ENCODE measurements around the gene SHQ1. TPM values are rescaled to one million over a fixed set of nuclear protein-coding genes. Genes with fewer than 3 reads are reported as not detected.

The SHQ1 gene
- total RNA-seq, 3 donors from 2014 or later: 18.1 to 31.6 (median 21.4) TPM

DNA sequence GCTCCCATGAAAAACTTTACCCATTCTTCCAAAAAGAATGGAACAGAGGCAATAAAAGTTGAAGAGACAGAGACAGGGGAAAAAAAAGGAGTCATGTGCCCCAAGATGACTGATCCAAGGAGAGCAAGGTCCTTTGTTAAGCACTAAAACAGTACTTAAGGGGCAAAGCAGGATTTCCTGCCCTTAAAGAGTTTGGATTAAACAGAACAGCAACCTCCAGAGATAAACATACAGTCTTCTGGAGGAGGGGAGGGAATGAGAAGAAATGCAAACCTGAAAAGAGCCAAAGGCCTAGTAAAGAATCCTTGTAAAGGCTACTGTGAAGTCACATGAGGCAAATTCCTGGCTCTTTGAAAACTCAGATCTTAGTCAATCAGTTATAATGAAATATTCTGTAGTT lies 38.2 kb downstream of the SHQ1 start:
- DNase-seq (no peak), ATAC-seq (no peak)
- Histone ChIP-seq H3K4me1 (ENCODE audit: low read depth) (no peaks in the 10 kb centered on the region), H3K9me3 (no peaks in the 10 kb centered on the region), H3K36me3 (ENCODE audit: low read depth) (no peaks in the 10 kb centered on the region), H3K4me3 (no peak overlapping the region)
- intact Hi-C loops (cut with DNase I, micrococcal nuclease): loop anchor here in 1 of 2 donors (10.0 kb wide), 1 partner anchor 935 kb away; no protein-coding TSS in a partner anchor
- TF ChIP-seq, protein P1, sequence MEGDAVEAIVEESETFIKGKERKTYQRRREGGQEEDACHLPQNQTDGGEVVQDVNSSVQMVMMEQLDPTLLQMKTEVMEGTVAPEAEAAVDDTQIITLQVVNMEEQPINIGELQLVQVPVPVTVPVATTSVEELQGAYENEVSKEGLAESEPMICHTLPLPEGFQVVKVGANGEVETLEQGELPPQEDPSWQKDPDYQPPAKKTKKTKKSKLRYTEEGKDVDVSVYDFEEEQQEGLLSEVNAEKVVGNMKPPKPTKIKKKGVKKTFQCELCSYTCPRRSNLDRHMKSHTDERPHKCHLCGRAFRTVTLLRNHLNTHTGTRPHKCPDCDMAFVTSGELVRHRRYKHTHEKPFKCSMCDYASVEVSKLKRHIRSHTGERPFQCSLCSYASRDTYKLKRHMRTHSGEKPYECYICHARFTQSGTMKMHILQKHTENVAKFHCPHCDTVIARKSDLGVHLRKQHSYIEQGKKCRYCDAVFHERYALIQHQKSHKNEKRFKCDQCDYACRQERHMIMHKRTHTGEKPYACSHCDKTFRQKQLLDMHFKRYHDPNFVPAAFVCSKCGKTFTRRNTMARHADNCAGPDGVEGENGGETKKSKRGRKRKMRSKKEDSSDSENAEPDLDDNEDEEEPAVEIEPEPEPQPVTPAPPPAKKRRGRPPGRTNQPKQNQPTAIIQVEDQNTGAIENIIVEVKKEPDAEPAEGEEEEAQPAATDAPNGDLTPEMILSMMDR (IDR thresholded peaks at IDR 0.05): no peak

DNA sequence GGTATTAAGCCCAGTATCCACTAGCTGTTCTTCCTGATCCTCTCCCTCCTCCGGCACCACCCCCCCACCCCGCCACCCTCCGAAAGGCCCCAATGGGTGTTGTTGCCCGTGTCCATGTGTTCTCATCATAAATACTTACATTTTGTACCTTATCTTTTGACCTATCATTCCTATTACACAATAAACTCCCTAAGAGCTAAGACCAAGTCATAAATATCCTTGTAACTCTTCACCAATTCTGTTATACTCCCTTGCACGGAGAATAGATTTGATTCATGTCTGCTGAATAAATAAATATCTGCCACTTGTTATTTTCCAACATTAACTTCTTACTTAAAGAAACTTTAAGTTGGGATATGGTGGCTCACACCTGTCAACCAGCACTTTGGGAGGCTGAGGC lies 43.9 kb downstream of the SHQ1 start:
- DNase-seq (no peak), ATAC-seq (no peak)
- Histone ChIP-seq H3K4me1 (ENCODE audit: low read depth) (no peaks in the 10 kb centered on the region), H3K36me3 (ENCODE audit: low read depth) (no peaks in the 10 kb centered on the region), H3K9me3 (no peaks in the 10 kb centered on the region), H3K4me3 (no peak overlapping the region)
- intact Hi-C loops (cut with DNase I, micrococcal nuclease): no loop called here
- TF ChIP-seq, protein P1 (IDR thresholded peaks at IDR 0.05): no peak

DNA sequence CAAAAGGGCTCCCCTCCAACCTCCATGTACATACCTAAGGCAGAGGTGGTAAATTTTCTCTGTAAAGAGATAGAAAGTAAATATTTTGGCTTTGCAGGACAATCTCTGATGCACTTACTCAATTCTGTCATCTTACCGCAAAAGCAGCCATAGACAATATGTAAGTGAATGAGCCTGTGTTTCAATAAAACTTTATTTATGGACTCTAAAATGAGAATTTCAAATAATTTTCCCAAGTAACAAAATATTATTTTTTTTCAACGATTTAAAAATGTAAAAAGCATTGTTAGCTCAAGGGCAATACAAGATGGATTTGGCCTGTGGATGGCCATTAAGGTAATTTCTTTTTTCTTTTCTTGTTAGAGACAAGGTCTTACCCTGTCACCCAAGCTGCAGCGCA lies 44.7 kb downstream of the SHQ1 start:
- Histone ChIP-seq H3K36me3 (ENCODE audit: low read depth) (no peaks in the 10 kb centered on the region), H3K4me3 (no peak overlapping the region), H3K9me3 (no peaks in the 10 kb centered on the region), H3K4me1 (ENCODE audit: low read depth) (no peaks in the 10 kb centered on the region)
- TF ChIP-seq, protein P1 (IDR thresholded peaks at IDR 0.05): no peak
- ATAC-seq (no peak), DNase-seq (no peak)
- intact Hi-C loops (cut with DNase I, micrococcal nuclease): no loop called here

DNA sequence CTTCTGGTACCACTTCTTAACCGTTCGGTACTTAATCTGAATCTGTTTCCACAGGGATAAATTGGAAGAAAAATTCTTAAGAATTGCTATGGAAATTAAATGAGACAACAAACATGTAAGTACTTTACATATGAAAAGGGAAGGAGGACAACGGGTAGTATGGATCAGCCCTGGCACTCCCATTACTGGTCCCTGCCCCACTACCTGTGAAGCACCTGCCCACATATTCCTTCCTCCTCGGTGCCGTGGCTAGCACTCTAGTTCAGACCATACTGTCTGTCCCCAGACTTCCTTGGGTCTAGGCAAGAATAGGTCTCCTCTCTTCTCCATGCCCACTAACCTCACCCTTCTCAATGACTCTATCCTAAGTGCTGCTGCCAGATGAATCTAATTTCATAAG lies 46.2 kb downstream of the SHQ1 start:
- Histone ChIP-seq H3K36me3 (ENCODE audit: low read depth) (no peaks in the 10 kb centered on the region), H3K4me3 (no peak overlapping the region), H3K4me1 (ENCODE audit: low read depth) (no peaks in the 10 kb centered on the region), H3K9me3 (no peaks in the 10 kb centered on the region)
- intact Hi-C loops (cut with DNase I, micrococcal nuclease): no loop called here
- TF ChIP-seq, protein P1 (IDR thresholded peaks at IDR 0.05): no peak
- no peak for DNase-seq
- ATAC-seq: no peak

DNA sequence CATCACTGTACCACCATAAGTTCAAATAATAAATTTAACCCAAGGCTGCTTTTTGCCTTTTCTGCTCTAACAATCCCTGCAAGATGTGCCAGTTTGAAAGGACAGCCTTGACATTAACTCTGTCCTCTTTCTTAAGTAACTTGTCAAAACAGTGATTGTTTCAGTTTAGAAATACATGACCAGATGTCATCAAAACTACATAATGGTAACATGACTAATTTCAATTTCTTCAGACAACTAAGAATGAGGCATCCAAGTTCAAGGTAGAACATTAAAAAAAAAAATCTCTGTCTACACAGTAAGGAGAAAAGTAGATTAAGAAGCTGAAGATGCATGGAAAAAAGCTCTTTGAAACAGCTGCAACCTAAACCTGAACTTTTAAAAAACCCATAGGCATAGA lies 47.4 kb downstream of the SHQ1 start:
- TF ChIP-seq, protein P1 (IDR thresholded peaks at IDR 0.05): no peak
- no peaks in the 10 kb centered on the region for H3K9me3 ChIP-seq
- intact Hi-C loops (cut with DNase I, micrococcal nuclease): no loop called here
- H3K4me1 ChIP-seq (ENCODE audit: low read depth): no peaks in the 10 kb centered on the region
- DNase-seq (no peak), ATAC-seq (no peak)
- H3K36me3 ChIP-seq (ENCODE audit: low read depth): no peaks in the 10 kb centered on the region
- H3K4me3 ChIP-seq: no peak overlapping the region

DNA sequence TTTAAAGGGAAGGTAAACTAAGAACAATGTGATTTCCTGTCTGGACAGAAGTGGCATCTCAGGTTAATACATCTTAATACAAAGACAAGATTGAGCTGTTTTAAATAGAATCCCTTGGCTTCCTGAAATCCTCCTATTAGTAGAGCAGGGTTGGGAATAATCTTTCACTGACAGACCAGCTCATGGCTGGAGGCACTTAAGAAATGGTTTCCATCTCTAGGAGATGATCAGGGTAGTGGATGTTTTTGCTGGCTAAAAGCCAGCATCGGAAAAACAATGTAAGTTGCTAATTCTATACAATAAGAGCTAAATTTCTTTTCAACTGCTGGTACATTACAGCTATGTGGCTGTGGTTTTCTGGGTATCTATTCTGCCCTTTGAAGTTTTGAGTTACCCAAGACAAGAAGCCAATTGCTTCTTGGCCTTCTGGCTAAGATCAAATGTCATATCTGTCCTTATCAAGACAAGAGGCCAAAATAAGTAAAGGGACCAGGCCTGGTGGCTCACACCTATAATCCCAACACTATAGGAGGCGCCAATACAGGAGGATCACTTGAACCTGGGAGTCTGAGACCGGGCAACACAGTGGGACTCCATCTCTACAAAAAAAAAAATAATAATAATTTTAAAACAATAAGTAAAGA lies 49.6 kb downstream of the SHQ1 start:
- ATAC-seq: no peak
- DNase-seq: no peak
- TF ChIP-seq, protein P1 (IDR thresholded peaks at IDR 0.05): no peak

More for the DNA sequence above, 49.6 kb downstream of the SHQ1 start:
- H3K9me3 ChIP-seq: no peaks in the 10 kb centered on the region
- no peaks in the 10 kb centered on the region for H3K4me1 ChIP-seq (ENCODE audit: low read depth)
- no peak overlapping the region for H3K4me3 ChIP-seq
- intact Hi-C loops (cut with DNase I, micrococcal nuclease): no loop called here
- no peaks in the 10 kb centered on the region for H3K36me3 ChIP-seq (ENCODE audit: low read depth)

Measured in mucosa of descending colon (tissue), 3 donors.